Stomach (tissue), 9 donors: ENCODE measurements around the gene SKI. TPM values are rescaled to one million over a fixed set of nuclear protein-coding genes. Genes with fewer than 3 reads are reported as not detected.
A peak's percentile ranks its signal among the peaks of the same experiment; 100 is the strongest.

Source experiments
- DNase-seq, 2 donors: peaks; one replicate each; pipeline versions ENCODE4 v3.0.0 to v3.0.0-alpha.2; 2013 to 2019
- H3K27ac ChIP-seq, 5 donors: fragments of 200-600 bp in 4 of 5; sonication (generic) in 4 of 5; one replicate each; pipeline ENCODE4 v1.5.1; 2013 to 2019; ENCODE audit warnings: mild to moderate bottlenecking in 1 of 5, moderate library complexity in 1 of 5
- H3K27me3 ChIP-seq, 3 donors: fragments of 200-600 bp; sonication (generic); one replicate each; pipeline ENCODE4 v1.5.1; 2017 to 2019; ENCODE audit warnings: mixed run types in 1 of 3
- H3K36me3 ChIP-seq, 4 donors: fragments of 200-600 bp; sonication (generic); 1 replicate in 3 of 4; 2 replicates in 1 of 4; pipeline ENCODE4 v1.5.1; 2016 to 2019
- H3K4me1 ChIP-seq, 4 donors: fragments of 200-600 bp; sonication (generic); one replicate each; pipeline ENCODE4 v1.5.1; 2016 to 2019
- H3K4me3 ChIP-seq, 4 donors: fragments of 200-600 bp; sonication (generic) in 3 of 4; one replicate each; pipeline ENCODE4 v1.5.1; 2016 to 2019; ENCODE audit warnings: mild to moderate bottlenecking in 1 of 4
- H3K9me3 ChIP-seq, 4 donors: fragments of 200-600 bp; sonication (generic); one replicate each; pipeline ENCODE4 v1.5.1; 2016 to 2019
- EP300 ChIP-seq: sonication (generic); formaldehyde crosslinking; IDR thresholded peaks from one replicate; pipeline ENCODE4 v1.6.1; 2017; ENCODE audit warnings: antibody characterized with exemption
- POLR2A ChIP-seq, 4 donors: fragments of 450-650 bp; IDR thresholded peaks; one replicate each; pipeline ENCODE4 v1.6.1; 2016; ENCODE audit warnings: antibody characterized with exemption in 4 of 4, control low read depth in 2 of 4, mild to moderate bottlenecking in 1 of 4, moderate library complexity in 1 of 4
- POLR2AphosphoS5 ChIP-seq, 3 donors: sonication (generic); formaldehyde crosslinking; IDR thresholded peaks; one replicate each; pipeline ENCODE4 v1.6.1; 2016; ENCODE audit warnings: antibody characterized with exemption in 3 of 3
- WGBS, 5 donors: extraction: QIAGEN DNeasy Blood & Tissue Kit in 3 of 5; methylation state at CpG; one replicate each; pipeline versions ENCODE4 v1.1.5 to v1.1.7; 2013 to 2018; 5-methylcytosine and 5-hydroxymethylcytosine counted together
- intact Hi-C: fragments of 100-400 bp; cut with DNase I; formaldehyde crosslinking; loops from one replicate; pipeline ENCODE4 v1.15.1; 2023; ENCODE audit warnings: low total_unique reads
- polyA plus RNA-seq, 3 donors: library from polyadenylated mRNA; stranded (reverse); fragments of 200-250 nt; gene quantifications; one replicate each; pipeline ENCODE4 v1.2.3, GENCODE V29; 2013
- total RNA-seq, 5 donors: library from RNA; depleted of rRNA; stranded (reverse); fragments of >200 nt; gene quantifications; one replicate each; pipeline versions ENCODE4 v1.1.0 to v1.2.3, GENCODE V29; 2014 to 2016
- TF ChIP-seq, protein P1 (sequence below), 7 experiments: fragments of 450-650 bp in 4 of 7; fragments of 200-600 bp in 3 of 7; sonication (generic) in 3 of 7; IDR thresholded peaks; one replicate each; pipeline ENCODE4 v1.5.1; 2016 to 2019; ENCODE audit warnings: antibody characterized with exemption in 7 of 7, control low read depth in 2 of 7, mild to moderate bottlenecking in 1 of 7
- donor health status: healthy with polysubstance abuse.
- donor health status: Bipolar disorder and iron deficiency.
- donor health status: healthy.

Gene SKI
- total and polyA plus RNA-seq, 8 donors = 7.4 to 84.0 (median 21.0) TPM

DNA sequence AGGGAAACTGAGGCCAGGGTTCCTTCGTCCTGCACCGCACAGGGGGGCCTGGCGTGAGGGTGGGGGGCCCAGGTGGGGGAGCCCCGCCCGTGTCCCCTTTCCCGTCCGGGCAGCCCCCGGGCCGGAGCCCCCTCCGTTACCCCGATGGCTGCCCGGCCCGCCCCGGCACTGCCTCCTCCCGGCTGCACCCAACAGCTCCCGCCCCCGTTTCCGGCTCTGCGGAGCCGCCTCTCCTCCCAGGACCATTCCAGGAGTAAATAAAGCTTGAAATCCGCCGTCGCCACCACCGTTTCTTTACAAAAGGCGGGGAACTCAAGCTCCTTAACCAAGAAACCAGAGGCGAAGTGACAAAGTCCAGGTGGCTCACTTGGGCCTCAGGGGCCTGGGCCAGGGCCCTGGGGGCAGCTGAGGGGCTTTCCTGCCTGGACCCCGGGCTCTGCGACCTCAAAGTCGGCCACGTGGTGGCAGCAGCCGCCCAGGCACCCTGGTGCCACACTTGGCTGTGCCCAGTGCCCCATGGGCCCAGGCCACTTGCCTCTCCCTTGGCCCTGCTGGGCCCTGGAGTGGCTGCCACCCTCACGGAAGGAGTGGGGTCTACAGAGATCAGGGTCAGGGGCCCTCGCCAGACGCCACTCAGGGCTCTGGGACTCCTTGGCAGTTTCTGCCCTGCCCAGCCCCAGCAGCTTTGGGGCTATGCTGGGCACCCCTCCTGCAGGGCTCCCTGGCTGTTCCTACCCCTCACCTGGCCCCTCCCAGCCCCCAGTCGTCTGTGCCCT lies 33.0 kb upstream of the SKI start:
- Histone ChIP-seq H3K27me3 (no peaks in the 10 kb centered on the region), H3K36me3 (no peaks in the 10 kb centered on the region), H3K4me1 (peaks cover 65 to 80% (median 73%) of the 10 kb centered on the region in 4 donors), H3K4me3 (peak overlapping the region; percentile 61 to 73 (median 70)), H3K9me3 (no peaks in the 10 kb centered on the region), H3K27ac (peak overlapping the region; percentile 88 to 98 (median 94))
- intact Hi-C loops = loop anchor here (5.0 kb wide), 1 partner anchor 187 kb away; no protein-coding TSS in a partner anchor
- TF ChIP-seq POLR2AphosphoS5 (IDR thresholded peaks at IDR 0.05) = peak in 2 of 3 donors; percentile 26 to 33
- TF ChIP-seq EP300 = no peak
- TF ChIP-seq POLR2A (IDR thresholded peaks at IDR 0.05) = no peak
- TF ChIP-seq, protein P1, sequence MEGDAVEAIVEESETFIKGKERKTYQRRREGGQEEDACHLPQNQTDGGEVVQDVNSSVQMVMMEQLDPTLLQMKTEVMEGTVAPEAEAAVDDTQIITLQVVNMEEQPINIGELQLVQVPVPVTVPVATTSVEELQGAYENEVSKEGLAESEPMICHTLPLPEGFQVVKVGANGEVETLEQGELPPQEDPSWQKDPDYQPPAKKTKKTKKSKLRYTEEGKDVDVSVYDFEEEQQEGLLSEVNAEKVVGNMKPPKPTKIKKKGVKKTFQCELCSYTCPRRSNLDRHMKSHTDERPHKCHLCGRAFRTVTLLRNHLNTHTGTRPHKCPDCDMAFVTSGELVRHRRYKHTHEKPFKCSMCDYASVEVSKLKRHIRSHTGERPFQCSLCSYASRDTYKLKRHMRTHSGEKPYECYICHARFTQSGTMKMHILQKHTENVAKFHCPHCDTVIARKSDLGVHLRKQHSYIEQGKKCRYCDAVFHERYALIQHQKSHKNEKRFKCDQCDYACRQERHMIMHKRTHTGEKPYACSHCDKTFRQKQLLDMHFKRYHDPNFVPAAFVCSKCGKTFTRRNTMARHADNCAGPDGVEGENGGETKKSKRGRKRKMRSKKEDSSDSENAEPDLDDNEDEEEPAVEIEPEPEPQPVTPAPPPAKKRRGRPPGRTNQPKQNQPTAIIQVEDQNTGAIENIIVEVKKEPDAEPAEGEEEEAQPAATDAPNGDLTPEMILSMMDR (IDR thresholded peaks at IDR 0.05) = peak in 5 of 7 experiments; percentile 72 to 97 (median 81)
- peak; percentile 92 to 96 for DNase-seq
- 0 to 3% (median 2%) methylated on average over 10 to 35 of the region's 35 CpGs for WGBS, 5 donors

DNA sequence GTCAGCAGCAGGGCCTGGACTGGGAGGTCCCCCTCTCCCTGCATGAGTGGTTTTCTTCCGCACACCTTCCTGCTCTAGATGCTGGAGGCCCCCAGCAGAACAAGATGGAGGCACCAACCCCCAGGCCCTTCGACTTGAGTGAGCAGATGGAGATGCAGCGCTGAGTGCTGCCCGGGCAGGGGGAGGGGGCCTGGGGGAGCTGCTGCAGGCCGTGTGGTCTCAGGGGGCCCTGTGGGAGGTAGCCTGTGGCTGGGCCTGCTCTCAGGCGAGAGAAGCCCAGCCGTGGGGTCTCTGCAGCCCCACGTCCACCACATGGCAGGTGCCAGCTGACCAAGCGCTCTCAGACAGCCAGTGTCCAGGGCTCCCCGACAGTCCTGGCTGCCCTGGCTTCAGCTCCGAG lies 32.3 kb upstream of the SKI start:
- peak overlapping the region; percentile 88 to 98 (median 94) for H3K27ac ChIP-seq
- H3K27me3 ChIP-seq = no peaks in the 10 kb centered on the region
- H3K4me3 ChIP-seq = no peak overlapping the region
- no peaks in the 10 kb centered on the region for H3K9me3 ChIP-seq
- TF ChIP-seq, protein P1 (IDR thresholded peaks at IDR 0.05) = no peak
- TF ChIP-seq POLR2AphosphoS5 (IDR thresholded peaks at IDR 0.05) (no peak), POLR2A (IDR thresholded peaks at IDR 0.05) (no peak), EP300 (no peak)
- H3K4me1 ChIP-seq = peaks cover 65 to 80% (median 73%) of the 10 kb centered on the region in 4 donors
- intact Hi-C loops = loop anchor here (5.0 kb wide), 1 partner anchor 187 kb away; no protein-coding TSS in a partner anchor
- 72 to 90% (median 80%) methylated on average over 6 to 11 of the region's 11 CpGs for WGBS, 5 donors
- DNase-seq = peak in 1 of 2 donors; percentile 39
- H3K36me3 ChIP-seq = no peaks in the 10 kb centered on the region

DNA sequence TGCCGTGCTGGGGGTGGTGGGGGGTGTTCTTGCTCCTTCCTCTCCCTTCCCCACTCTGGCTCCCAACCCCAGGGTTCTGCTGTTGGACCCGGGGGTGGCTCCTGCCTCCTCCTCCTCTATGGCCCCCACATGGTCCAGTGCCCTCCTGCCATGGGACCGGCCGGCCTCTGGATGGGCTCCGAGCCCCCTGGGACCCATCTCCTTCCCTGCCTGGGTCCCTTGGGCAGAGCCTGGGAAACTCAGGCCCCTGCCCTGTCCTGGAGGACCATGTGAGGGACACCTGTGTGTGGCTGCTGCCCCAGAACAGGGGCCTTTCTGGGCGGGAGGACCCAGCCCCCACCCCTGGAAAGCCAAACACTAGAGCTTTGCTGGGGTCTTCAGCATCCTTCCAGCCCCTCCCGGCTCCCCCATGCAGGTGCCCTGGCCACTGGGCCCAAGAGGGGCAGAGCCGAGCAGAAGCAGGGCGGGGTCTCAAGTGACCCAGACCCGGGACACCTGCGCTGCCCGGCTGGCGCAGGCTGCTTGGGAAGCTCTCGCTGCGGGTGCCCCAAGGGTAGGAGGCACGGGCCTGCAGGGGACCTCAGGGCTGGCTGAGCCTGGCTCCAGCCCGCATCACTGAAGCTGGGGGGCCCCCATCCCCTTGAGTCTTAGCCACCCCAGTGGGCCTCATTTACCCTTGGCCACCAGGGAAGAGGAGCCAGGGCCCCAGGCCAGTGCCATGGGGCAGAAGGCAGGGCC lies 31.0 kb upstream of the SKI start:
- peaks cover 55 to 72% (median 66%) of the 10 kb centered on the region in 4 donors for H3K4me1 ChIP-seq

More for the DNA sequence above, 31.0 kb upstream of the SKI start:
- WGBS, 5 donors = 81 to 100% (median 89%) methylated on average over 2 to 17 of the region's 17 CpGs
- TF ChIP-seq POLR2A (IDR thresholded peaks at IDR 0.05) (no peak), EP300 (no peak), POLR2AphosphoS5 (IDR thresholded peaks at IDR 0.05) (no peak)
- TF ChIP-seq, protein P1 (IDR thresholded peaks at IDR 0.05) = no peak
- DNase-seq = no peak
- intact Hi-C loops = loop anchor here (5.0 kb wide), 1 partner anchor 185 kb away; no protein-coding TSS in a partner anchor
- H3K36me3 ChIP-seq = no peaks in the 10 kb centered on the region
- no peak overlapping the region for H3K4me3 ChIP-seq
- H3K27me3 ChIP-seq = no peaks in the 10 kb centered on the region
- H3K27ac ChIP-seq = peak overlapping the region; percentile 31 to 98 (median 43)
- H3K9me3 ChIP-seq = no peaks in the 10 kb centered on the region
